HEK293 (cell line): ENCODE data around the gene PRDM13.
"Not testable (repeated sequence)": the region's sequence is repeated elsewhere in the genome, so short reads cannot be mapped to it uniquely, and the experiment has no call there.

Experiments
- CTCF ChIA-PET: fragments of 350-600 bp; formaldehyde crosslinking; extraction: SDS; loops from one replicate; lab custom pipeline; 2021; ENCODE audit warnings: antibody characterized with exemption; lab: Yijun Ruan, JAX
- POLR2A ChIA-PET: fragments of 300-600 bp; formaldehyde crosslinking; extraction: SDS; loops from one replicate; lab custom pipeline; 2020; ENCODE audit warnings: antibody characterized with exemption, inconsistent platforms; lab: Yijun Ruan, JAX
- H3K27ac ChIP-seq: fragments of 200-500 bp; sonication (Bioruptor generic); 2 replicates; pipeline ENCODE4 v1.5.1; 2014; ENCODE audit warnings: low read depth, low read length, control low read depth, inconsistent platforms; ENCODE audit errors: extremely low read depth
- H3K36me3 ChIP-seq, 2 experiments: fragments of 200-500 bp in 1 of 2; sonication (Bioruptor generic) in 1 of 2; 1 replicate in 1 of 2; 2 replicates in 1 of 2; pipeline ENCODE4 v1.5.1; 2014 to 2017; ENCODE audit warnings: inconsistent platforms in 2 of 2, low read length in 2 of 2; ENCODE audit not compliant: control insufficient read depth in 2 of 2, insufficient read depth in 1 of 2
- H3K4me1 ChIP-seq: fragments of 200-500 bp; sonication (Bioruptor generic); 2 replicates; pipeline ENCODE4 v1.5.1; 2014; ENCODE audit warnings: mild to moderate bottlenecking, low read length, inconsistent platforms; ENCODE audit not compliant: control insufficient read depth, insufficient read depth
- H3K4me3 ChIP-seq: 2 replicates; pipeline ENCODE4 v1.5.1; 2011; ENCODE audit warnings: low read depth, mild to moderate bottlenecking, control low read depth, low read length, moderate library complexity
- H3K9me3 ChIP-seq: fragments of 200-500 bp; sonication (Bioruptor generic); 2 replicates; pipeline ENCODE4 v1.5.1; 2014; ENCODE audit warnings: low read depth, low read length, inconsistent platforms; ENCODE audit not compliant: control insufficient read depth, insufficient read depth
- GLI4 ChIP-seq: fragments of 450-650 bp; formaldehyde crosslinking; IDR thresholded peaks from 2 replicates; pipeline ENCODE4 v1.5.1; 2016; ENCODE audit warnings: missing biosample characterization, missing genetic modification characterization
- PRDM1 ChIP-seq: fragments of 450-650 bp; formaldehyde crosslinking; IDR thresholded peaks from 2 replicates; pipeline ENCODE4; 2016; ENCODE audit warnings: missing biosample characterization, missing genetic modification characterization
- REPIN1 ChIP-seq: fragments of 450-650 bp; formaldehyde crosslinking; IDR thresholded peaks from 2 replicates; pipeline ENCODE4 v1.5.1; 2017; ENCODE audit warnings: missing biosample characterization, missing genetic modification characterization, low read depth
- WT1 ChIP-seq: fragments of 450-650 bp; formaldehyde crosslinking; IDR thresholded peaks from 2 replicates; pipeline ENCODE4 v1.5.1; 2016; ENCODE audit warnings: missing biosample characterization, missing genetic modification characterization
- ZEB2 ChIP-seq: fragments of 450-650 bp; formaldehyde crosslinking; IDR thresholded peaks from 2 replicates; pipeline ENCODE4 v1.5.1; 2016; ENCODE audit warnings: missing biosample characterization, missing genetic modification characterization
- ZNF114 ChIP-seq: fragments of 450-650 bp; formaldehyde crosslinking; IDR thresholded peaks from 2 replicates; pipeline ENCODE4 v1.5.0; 2017; ENCODE audit warnings: missing biosample characterization, missing genetic modification characterization
- ZNF121 ChIP-seq: fragments of 450-650 bp; formaldehyde crosslinking; IDR thresholded peaks from 2 replicates; pipeline ENCODE4 v1.5.1; 2016; ENCODE audit warnings: missing biosample characterization, missing genetic modification characterization
- ZNF174 ChIP-seq: fragments of 450-650 bp; formaldehyde crosslinking; IDR thresholded peaks from 2 replicates; pipeline ENCODE4 v1.5.0; 2017; ENCODE audit warnings: missing biosample characterization, mild to moderate bottlenecking, missing genetic modification characterization
- ZNF19 ChIP-seq: fragments of 450-650 bp; formaldehyde crosslinking; IDR thresholded peaks from 2 replicates; pipeline ENCODE4; 2016; ENCODE audit warnings: missing biosample characterization, missing genetic modification characterization, low read depth
- ZNF629 ChIP-seq: fragments of 450-650 bp; formaldehyde crosslinking; IDR thresholded peaks from 2 replicates; pipeline ENCODE4 v1.5.1; 2017; ENCODE audit warnings: missing biosample characterization, missing genetic modification characterization
- TF ChIP-seq, protein P1 (sequence below): fragments of 450-650 bp; formaldehyde crosslinking; IDR thresholded peaks from 2 replicates; pipeline ENCODE4 v1.5.1; 2016; ENCODE audit warnings: missing biosample characterization, missing genetic modification characterization
- TF ChIP-seq, protein P2 (sequence below): fragments of 450-650 bp; formaldehyde crosslinking; IDR thresholded peaks from 2 replicates; pipeline ENCODE4 v1.5.1; 2016; ENCODE audit warnings: missing biosample characterization, missing genetic modification characterization
- TF ChIP-seq, protein P3 (sequence below): fragments of 450-650 bp; formaldehyde crosslinking; IDR thresholded peaks from 2 replicates; pipeline ENCODE4 v1.5.1; 2017; ENCODE audit warnings: missing biosample characterization, missing genetic modification characterization
- TF ChIP-seq, protein P4 (sequence below): fragments of 450-650 bp; formaldehyde crosslinking; IDR thresholded peaks from 2 replicates; pipeline ENCODE4 v1.5.1; 2016; ENCODE audit warnings: missing biosample characterization, missing genetic modification characterization

Gene PRDM13

DNA sequence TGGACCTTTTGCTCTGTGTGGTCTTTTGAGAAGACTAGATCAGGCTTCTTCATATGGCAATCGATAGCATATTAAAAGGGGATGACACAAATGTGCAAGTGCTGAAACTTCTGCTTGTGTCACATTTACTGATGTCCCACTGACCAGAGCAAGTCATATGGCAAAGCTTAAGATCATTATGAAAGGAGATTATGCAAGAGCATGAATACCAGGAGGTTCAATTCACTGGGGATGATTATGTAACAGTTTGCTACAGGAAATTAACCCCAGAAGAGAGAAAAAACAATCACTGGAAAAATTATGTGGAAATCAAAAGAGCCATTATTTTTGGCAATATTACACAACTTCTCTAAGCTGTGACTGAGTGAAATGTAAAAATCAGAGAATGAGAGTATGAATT is 13.7 kb upstream of the PRDM13 start:
- CTCF ChIA-PET, result interaction anchor here (0.5 to 1.6 kb wide), 3 partner anchors 20 to 122 kb away, joined by 3 to 6 read pairs (median 4); no protein-coding TSS in a partner anchor
- POLR2A ChIA-PET, result interaction anchor here (0.7 kb wide), 1 partner anchor 21 kb away, joined by 3 read pairs; no protein-coding TSS in a partner anchor
- Histone ChIP-seq H3K9me3 (no peaks in the 10 kb centered on the region), H3K27ac (no peak overlapping the region), H3K4me3 (no peak overlapping the region)
- TF ChIP-seq ZNF19 (no peak), GLI4 (no peak), ZEB2 (no peak), PRDM1 (no peak), WT1 (tag by site-specific recombination) (no peak), ZNF629 (tag by site-specific recombination) (no peak), REPIN1 (tag by site-specific recombination) (no peak), ZNF174 (no peak), ZNF114 (tag by site-specific recombination) (no peak), ZNF121 (tag by site-specific recombination) (no peak)
- TF ChIP-seq, protein P1, sequence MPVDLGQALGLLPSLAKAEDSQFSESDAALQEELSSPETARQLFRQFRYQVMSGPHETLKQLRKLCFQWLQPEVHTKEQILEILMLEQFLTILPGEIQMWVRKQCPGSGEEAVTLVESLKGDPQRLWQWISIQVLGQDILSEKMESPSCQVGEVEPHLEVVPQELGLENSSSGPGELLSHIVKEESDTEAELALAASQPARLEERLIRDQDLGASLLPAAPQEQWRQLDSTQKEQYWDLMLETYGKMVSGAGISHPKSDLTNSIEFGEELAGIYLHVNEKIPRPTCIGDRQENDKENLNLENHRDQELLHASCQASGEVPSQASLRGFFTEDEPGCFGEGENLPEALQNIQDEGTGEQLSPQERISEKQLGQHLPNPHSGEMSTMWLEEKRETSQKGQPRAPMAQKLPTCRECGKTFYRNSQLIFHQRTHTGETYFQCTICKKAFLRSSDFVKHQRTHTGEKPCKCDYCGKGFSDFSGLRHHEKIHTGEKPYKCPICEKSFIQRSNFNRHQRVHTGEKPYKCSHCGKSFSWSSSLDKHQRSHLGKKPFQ (tag by site-specific recombination), result no peak
- TF ChIP-seq, protein P2, sequence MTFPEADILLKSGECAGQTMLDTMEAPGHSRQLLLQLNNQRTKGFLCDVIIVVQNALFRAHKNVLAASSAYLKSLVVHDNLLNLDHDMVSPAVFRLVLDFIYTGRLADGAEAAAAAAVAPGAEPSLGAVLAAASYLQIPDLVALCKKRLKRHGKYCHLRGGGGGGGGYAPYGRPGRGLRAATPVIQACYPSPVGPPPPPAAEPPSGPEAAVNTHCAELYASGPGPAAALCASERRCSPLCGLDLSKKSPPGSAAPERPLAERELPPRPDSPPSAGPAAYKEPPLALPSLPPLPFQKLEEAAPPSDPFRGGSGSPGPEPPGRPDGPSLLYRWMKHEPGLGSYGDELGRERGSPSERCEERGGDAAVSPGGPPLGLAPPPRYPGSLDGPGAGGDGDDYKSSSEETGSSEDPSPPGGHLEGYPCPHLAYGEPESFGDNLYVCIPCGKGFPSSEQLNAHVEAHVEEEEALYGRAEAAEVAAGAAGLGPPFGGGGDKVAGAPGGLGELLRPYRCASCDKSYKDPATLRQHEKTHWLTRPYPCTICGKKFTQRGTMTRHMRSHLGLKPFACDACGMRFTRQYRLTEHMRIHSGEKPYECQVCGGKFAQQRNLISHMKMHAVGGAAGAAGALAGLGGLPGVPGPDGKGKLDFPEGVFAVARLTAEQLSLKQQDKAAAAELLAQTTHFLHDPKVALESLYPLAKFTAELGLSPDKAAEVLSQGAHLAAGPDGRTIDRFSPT (tag by site-specific recombination), result no peak
- TF ChIP-seq, protein P3, sequence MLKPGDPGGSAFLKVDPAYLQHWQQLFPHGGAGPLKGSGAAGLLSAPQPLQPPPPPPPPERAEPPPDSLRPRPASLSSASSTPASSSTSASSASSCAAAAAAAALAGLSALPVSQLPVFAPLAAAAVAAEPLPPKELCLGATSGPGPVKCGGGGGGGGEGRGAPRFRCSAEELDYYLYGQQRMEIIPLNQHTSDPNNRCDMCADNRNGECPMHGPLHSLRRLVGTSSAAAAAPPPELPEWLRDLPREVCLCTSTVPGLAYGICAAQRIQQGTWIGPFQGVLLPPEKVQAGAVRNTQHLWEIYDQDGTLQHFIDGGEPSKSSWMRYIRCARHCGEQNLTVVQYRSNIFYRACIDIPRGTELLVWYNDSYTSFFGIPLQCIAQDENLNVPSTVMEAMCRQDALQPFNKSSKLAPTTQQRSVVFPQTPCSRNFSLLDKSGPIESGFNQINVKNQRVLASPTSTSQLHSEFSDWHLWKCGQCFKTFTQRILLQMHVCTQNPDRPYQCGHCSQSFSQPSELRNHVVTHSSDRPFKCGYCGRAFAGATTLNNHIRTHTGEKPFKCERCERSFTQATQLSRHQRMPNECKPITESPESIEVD, result no peak
- TF ChIP-seq, protein P4, sequence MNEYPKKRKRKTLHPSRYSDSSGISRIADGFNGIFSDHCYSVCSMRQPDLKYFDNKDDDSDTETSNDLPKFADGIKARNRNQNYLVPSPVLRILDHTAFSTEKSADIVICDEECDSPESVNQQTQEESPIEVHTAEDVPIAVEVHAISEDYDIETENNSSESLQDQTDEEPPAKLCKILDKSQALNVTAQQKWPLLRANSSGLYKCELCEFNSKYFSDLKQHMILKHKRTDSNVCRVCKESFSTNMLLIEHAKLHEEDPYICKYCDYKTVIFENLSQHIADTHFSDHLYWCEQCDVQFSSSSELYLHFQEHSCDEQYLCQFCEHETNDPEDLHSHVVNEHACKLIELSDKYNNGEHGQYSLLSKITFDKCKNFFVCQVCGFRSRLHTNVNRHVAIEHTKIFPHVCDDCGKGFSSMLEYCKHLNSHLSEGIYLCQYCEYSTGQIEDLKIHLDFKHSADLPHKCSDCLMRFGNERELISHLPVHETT, result no peak
- TF ChIP-seq, all 188 proteins: peak for 0
- no peaks in the 10 kb centered on the region for H3K36me3 ChIP-seq
- H3K4me1 ChIP-seq, result no peaks in the 10 kb centered on the region; the same call in 1 of the 2 replicates

DNA sequence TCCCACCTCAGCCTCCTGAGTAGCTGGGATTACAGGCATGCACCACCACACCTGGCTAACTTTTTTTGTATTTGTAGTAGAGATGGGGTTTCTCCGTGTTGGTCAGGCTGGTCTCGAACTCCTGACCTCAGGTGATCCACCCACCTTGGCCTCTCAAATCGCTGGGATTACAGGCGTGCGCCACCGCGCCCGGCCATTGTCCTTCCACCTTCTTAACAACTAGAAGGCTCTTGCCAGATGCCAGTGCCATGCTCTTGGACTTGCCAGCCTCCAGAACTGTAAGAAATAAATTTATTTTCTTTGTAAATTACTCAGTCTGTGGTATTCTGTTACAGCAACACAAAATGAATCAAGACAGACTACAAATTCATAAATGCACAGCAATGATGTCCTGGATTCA is 11.9 kb upstream of the PRDM13 start:
- H3K4me1 ChIP-seq, H3K27ac ChIP-seq, H3K4me3 ChIP-seq, CTCF ChIA-PET, H3K36me3 ChIP-seq, POLR2A ChIA-PET, H3K9me3 ChIP-seq: not testable (repeated sequence)
